ENCODE data around the gene CCDC174.
"Not testable (repeated sequence)": the region's sequence is repeated elsewhere in the genome, so short reads cannot be mapped to it uniquely, and the experiment has no call there.

Gene CCDC174

GRCh38 chr3:14651440-14652251, at the start of gene CCDC174:
Gene CCDC174 (plus strand): TSS chr3:14651762. CDS start chr3:14651837, 75 bp downstream.
- DNase-seq (ENCODE audit: low read depth in 2 of 2): peak; percentile 88 to 92

GRCh38 chr3:14602006-14602803, 49.4 kb upstream of the CCDC174 start:
- no peak for DNase-seq (ENCODE audit: low read depth in 2 of 2)

- no peak for DNase-seq (ENCODE audit: low read depth in 2 of 2)
Observed at GRCh38 chr3:14602804-14603644, 48.5 kb upstream of the CCDC174 start.

DNA sequence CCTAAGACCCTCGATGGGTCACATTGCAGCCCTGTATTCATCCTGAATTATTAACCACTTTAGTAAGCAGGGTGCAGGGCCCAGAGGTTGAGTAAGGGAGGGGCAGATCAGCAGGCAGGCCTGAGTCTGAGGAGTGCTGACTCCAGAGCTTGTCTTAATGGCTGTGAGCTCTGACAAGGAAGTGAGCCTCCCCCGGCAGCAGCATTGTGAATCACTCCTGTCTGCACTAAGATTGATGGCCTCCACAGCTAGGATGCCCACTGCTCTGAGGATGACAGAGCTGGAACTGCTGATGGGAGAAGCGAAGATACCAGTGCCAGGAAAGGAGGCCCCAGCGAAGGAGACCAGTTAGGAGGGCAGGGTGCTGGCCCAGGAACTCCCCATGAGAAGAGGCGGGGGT, 46.5 kb upstream of the CCDC174 start:
- no peak for DNase-seq (ENCODE audit: low read depth in 2 of 2)

GRCh38 chr3:14605744-14606143, 45.8 kb upstream of the CCDC174 start:
- no peak for DNase-seq (ENCODE audit: low read depth in 2 of 2)

GRCh38 chr3:14606669-14607339, 44.8 kb upstream of the CCDC174 start:
- DNase-seq (ENCODE audit: low read depth in 2 of 2): no peak

- DNase-seq (ENCODE audit: low read depth in 2 of 2): no peak
Observed at GRCh38 chr3:14608298-14608697, 43.3 kb upstream of the CCDC174 start.

DNA sequence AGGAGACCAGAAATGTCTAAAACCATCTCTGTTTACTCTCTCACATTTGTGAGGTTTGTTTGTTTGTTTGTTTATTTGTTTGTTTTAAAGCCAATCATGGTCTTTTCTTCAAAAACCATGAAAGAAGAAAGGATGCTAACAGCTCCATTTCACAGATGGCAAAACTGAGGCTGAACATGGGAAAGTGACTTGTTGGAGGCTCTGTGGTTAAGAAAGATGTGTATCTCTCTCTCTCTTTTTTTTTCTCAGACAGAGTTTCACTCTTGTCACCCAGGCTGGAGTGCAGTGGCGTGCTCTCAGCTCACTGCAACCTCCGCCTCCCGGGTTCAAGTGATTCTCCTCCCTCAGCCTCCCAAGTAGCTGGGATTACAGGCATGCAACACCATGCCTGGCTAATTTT, 42.5 kb upstream of the CCDC174 start:
- DNase-seq (ENCODE audit: low read depth in 2 of 2): not testable (repeated sequence)

GRCh38 chr3:14609506-14609905, 42.1 kb upstream of the CCDC174 start:
- DNase-seq (ENCODE audit: low read depth in 2 of 2): no peak

DNA sequence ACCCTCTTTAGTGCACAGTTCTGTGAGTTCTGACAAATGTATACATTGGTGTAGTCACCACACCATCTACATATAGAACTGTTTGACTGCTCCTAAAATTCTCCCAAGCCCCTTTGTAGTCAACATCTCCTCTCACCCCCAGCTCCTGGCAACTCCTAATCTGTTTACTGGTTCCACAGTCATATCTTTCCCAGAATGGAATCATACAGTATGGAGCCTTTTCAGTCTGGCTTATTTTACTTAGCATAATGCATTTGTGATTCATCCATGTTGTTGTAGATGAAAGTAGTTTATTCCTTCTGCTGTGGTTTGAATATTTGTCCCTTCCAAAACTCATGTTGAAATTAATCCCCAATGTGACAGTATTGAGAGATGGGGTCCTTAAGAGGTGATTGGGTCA, 41.6 kb upstream of the CCDC174 start:
- DNase-seq (ENCODE audit: low read depth in 2 of 2): no peak

- no peak for DNase-seq (ENCODE audit: low read depth in 2 of 2)
Observed at GRCh38 chr3:14614189-14614588, 37.4 kb upstream of the CCDC174 start.

DNA sequence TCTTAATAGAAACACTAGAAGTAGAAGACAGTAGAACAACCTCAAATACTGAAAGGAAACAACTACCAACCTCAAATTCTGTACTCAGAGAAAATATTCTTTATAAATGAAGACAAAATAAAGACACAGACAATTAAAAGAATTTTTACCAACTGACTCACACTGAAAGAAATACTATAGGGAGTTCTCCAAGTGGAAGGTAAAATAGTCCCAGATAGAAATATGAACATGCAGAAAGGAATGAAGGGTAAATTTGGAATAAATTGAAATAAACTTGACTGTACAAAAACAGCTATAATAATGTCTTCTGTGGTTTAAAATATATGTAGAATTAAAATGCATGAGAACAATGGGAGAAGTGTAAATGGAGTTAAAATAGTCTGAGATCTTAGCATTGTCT, 36.7 kb upstream of the CCDC174 start:
- DNase-seq (ENCODE audit: low read depth in 2 of 2): no peak

DNA sequence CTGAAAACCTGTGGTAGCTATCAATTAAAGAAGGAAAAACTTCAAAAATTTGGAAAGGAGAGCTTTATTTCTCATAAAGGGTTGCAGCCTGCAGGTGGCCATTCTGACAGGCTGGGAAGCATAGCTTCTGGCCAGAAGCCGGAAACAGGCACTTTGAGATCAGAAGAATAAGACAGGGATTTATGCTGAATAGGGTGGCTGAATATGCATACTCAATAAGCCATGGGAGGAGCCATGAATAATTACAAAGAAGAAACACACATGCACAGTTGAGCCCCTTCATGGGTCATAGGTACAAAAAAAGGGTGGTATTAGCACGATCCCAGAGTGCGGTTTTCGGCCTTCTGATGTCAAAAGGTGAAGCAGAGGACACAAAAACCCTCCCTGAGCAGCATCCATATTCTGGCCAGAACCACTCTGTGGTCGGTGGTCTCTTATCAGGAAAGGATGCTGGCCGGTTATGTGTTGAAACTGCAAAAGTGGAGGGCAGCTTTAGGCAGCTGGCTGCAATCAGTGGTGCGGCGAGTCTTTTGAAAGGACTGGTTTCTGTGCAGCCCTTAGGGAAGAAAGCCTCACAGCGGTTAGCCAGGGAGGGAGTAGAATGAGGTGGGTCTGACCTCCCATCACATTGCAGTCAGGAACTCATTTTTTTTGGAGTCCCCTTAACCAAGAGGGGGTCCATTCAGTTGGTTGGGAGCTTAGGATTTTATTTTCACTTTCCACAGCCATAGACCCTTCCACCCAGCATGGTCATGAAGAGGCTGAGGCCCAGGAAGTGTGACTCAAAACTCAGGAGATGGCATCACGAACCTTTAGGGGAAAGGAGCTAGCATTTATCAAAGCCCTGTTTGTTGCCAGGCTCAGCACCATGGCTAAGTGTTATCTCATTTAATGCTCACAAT, 34.7 kb upstream of the CCDC174 start:
- DNase-seq (ENCODE audit: low read depth in 2 of 2): no peak

DNA sequence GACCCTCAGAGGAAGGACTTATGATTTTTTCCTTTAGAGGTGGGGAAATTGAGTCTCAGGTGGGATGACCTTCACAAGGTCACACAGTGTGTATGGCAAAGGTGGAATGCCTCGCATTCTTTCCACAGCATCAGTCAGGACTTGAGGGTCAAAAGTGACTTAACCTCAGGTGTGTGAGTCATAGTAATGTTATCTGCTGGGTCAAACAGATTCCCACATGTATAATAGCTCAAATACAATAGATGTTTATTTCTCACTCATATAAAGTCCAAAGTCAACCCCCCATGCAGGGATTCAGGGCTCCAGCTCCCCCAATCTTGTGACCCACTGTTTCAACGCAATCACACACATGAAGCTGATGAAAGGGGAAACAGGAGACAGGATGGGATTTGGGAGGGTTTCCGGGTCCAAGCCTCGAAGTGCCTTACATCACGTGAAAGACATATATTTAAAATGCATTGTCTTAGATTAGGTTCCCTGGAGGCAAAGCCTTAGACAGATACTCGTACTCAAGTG, 34.0 kb upstream of the CCDC174 start:
- no peak for DNase-seq (ENCODE audit: low read depth in 2 of 2)

DNA sequence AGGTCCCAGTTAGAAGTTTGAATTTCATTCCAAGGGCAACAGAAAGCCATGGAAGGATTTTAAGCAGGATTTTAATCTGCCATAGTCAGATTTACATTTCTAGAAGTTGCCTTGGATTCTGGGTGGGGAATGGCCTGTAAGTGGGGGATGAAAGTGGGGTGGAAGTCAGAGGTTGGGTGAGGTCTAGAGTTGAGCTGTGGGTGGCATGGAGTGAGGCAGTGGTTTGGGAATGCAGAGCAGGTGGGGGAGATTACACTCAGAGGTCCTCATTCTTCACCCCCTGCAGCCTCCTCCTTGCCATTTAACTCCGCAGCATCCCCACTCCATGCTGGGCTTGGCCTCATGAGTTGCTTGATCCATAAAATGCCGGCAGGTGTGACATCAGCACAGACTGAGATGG, 32.0 kb upstream of the CCDC174 start:
- no peak for DNase-seq (ENCODE audit: low read depth in 2 of 2)

DNA sequence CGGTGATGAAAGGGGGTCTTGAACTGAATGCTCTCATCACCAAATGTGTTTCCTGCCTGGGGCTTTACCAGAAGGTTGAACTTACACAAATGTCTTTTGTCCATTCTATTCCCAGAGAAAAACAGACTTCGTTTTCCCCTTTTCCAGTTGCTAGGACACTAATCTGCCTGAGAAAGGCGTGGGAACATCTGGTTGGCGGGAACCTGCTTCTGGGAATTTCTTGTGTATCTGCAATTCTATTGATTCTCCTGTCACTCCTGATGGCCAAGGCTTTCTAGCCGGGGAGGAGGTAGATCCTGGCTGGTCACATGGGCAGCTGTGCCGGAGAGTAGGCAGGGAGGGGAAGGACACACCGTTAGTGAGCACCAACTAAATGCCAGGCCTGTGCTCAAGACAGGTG, 31.1 kb upstream of the CCDC174 start:
- no peak for DNase-seq (ENCODE audit: low read depth in 2 of 2)

GRCh38 chr3:14621093-14621492, 30.5 kb upstream of the CCDC174 start:
- no peak for DNase-seq (ENCODE audit: low read depth in 2 of 2)

GRCh38 chr3:14622368-14622767, 29.2 kb upstream of the CCDC174 start:
- no peak for DNase-seq (ENCODE audit: low read depth in 2 of 2)

- DNase-seq (ENCODE audit: low read depth in 2 of 2): no peak
Observed at GRCh38 chr3:14623569-14624051, 28.0 kb upstream of the CCDC174 start.

- no peak for DNase-seq (ENCODE audit: low read depth in 2 of 2)
Observed at GRCh38 chr3:14624498-14624897, 27.1 kb upstream of the CCDC174 start.
